DOHH2 (cell line): ENCODE measurements around the gene MBLAC1.

Experiments used
- EZH2phosphoT487 ChIP-seq: fragments of 200-600 bp; sonication (generic); IDR thresholded peaks from 2 replicates; pipeline ENCODE4 v1.6.1; 2017; ENCODE audit warnings: borderline replicate concordance, mild to moderate bottlenecking, antibody characterized with exemption, low read length, moderate library complexity, mixed read lengths
- TF ChIP-seq, protein P1 (sequence below): fragments of 200-600 bp; sonication (generic); IDR thresholded peaks from one replicate; pipeline ENCODE4 v1.5.1; 2014; ENCODE audit warnings: antibody characterized with exemption, mild to moderate bottlenecking, low read depth, low read length; ENCODE audit not compliant: poor library complexity, severe bottlenecking

- no peak for TF ChIP-seq EZH2phosphoT487
- TF ChIP-seq, protein P1, sequence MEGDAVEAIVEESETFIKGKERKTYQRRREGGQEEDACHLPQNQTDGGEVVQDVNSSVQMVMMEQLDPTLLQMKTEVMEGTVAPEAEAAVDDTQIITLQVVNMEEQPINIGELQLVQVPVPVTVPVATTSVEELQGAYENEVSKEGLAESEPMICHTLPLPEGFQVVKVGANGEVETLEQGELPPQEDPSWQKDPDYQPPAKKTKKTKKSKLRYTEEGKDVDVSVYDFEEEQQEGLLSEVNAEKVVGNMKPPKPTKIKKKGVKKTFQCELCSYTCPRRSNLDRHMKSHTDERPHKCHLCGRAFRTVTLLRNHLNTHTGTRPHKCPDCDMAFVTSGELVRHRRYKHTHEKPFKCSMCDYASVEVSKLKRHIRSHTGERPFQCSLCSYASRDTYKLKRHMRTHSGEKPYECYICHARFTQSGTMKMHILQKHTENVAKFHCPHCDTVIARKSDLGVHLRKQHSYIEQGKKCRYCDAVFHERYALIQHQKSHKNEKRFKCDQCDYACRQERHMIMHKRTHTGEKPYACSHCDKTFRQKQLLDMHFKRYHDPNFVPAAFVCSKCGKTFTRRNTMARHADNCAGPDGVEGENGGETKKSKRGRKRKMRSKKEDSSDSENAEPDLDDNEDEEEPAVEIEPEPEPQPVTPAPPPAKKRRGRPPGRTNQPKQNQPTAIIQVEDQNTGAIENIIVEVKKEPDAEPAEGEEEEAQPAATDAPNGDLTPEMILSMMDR: no peak
Measured at GRCh38 chr7:100079024-100079560, 47.7 kb upstream of the MBLAC1 start.
